WTC11 (cell line): ENCODE data around the gene ZNF628.
A peak's percentile ranks its signal among the peaks of the same experiment; 100 is the strongest.

ENCODE experiments used
- FOXK1 ChIP-seq: sonication (generic); formaldehyde crosslinking; IDR thresholded peaks from 2 replicates; pipeline ENCODE4 v1.8.0; 2022; ENCODE audit warnings: mild to moderate bottlenecking, moderate library complexity, missing genetic modification reagents
- FOXP1 ChIP-seq: sonication (generic); formaldehyde crosslinking; IDR thresholded peaks from 2 replicates; pipeline ENCODE4 v1.8.0; 2022; ENCODE audit warnings: missing genetic modification reagents, mild to moderate bottlenecking, moderate library complexity, borderline replicate concordance
- GABPB1 ChIP-seq: sonication (generic); formaldehyde crosslinking; IDR thresholded peaks from 2 replicates; pipeline ENCODE4 v1.8.1; 2023; ENCODE audit warnings: mild to moderate bottlenecking, missing genetic modification reagents
- NFYB ChIP-seq: sonication (generic); formaldehyde crosslinking; conservative IDR thresholded peaks from 2 replicates; pipeline ENCODE4 v1.8.0; 2022; ENCODE audit warnings: low read depth, missing genetic modification reagents
- SP1 ChIP-seq: sonication (generic); formaldehyde crosslinking; conservative IDR thresholded peaks from 2 replicates; pipeline ENCODE4 v1.8.1; 2022; ENCODE audit warnings: missing genetic modification reagents
- TCF7 ChIP-seq: sonication (generic); formaldehyde crosslinking; IDR thresholded peaks from 2 replicates; pipeline ENCODE4 v1.8.0; 2022; ENCODE audit warnings: mild to moderate bottlenecking, low read depth, missing genetic modification reagents, moderate library complexity
- TEAD4 ChIP-seq: sonication (generic); formaldehyde crosslinking; IDR thresholded peaks from 2 replicates; pipeline ENCODE4 v1.8.0; 2022; ENCODE audit warnings: mild to moderate bottlenecking, missing genetic modification reagents
- ZNF121 ChIP-seq: sonication (generic); formaldehyde crosslinking; IDR thresholded peaks from 2 replicates; pipeline ENCODE4 v1.8.0; 2023; ENCODE audit warnings: missing genetic modification reagents
- TF ChIP-seq, protein P1 (sequence below): fragments of 200-600 bp; IDR thresholded peaks from 2 replicates; pipeline ENCODE4 v1.8.0; 2022; ENCODE audit warnings: antibody characterized with exemption
- TF ChIP-seq, protein P2 (sequence below): fragments of 250-450 bp; sonication (Bioruptor Pico); IDR thresholded peaks from 2 replicates; pipeline ENCODE4 v2.1.2; 2022; ENCODE audit warnings: mild to moderate bottlenecking, moderate library complexity
- TF ChIP-seq, protein P3 (sequence below): sonication (generic); formaldehyde crosslinking; IDR thresholded peaks from 2 replicates; pipeline ENCODE4 v1.8.1; 2023; ENCODE audit warnings: mild to moderate bottlenecking, missing genetic modification reagents, moderate library complexity
- TF ChIP-seq, protein P4 (sequence below): sonication (generic); formaldehyde crosslinking; IDR thresholded peaks from 2 replicates; pipeline ENCODE4 v1.8.0; 2022; ENCODE audit warnings: mild to moderate bottlenecking, missing genetic modification reagents
- TF ChIP-seq, protein P5 (sequence below): sonication (generic); formaldehyde crosslinking; IDR thresholded peaks from 2 replicates; pipeline ENCODE4 v1.8.1; 2022; ENCODE audit warnings: missing genetic modification reagents, borderline replicate concordance
- TF ChIP-seq, protein P6 (sequence below): sonication (generic); formaldehyde crosslinking; IDR thresholded peaks from 2 replicates; pipeline ENCODE4 v1.8.1; 2023; ENCODE audit warnings: mild to moderate bottlenecking, missing genetic modification reagents

DNA sequence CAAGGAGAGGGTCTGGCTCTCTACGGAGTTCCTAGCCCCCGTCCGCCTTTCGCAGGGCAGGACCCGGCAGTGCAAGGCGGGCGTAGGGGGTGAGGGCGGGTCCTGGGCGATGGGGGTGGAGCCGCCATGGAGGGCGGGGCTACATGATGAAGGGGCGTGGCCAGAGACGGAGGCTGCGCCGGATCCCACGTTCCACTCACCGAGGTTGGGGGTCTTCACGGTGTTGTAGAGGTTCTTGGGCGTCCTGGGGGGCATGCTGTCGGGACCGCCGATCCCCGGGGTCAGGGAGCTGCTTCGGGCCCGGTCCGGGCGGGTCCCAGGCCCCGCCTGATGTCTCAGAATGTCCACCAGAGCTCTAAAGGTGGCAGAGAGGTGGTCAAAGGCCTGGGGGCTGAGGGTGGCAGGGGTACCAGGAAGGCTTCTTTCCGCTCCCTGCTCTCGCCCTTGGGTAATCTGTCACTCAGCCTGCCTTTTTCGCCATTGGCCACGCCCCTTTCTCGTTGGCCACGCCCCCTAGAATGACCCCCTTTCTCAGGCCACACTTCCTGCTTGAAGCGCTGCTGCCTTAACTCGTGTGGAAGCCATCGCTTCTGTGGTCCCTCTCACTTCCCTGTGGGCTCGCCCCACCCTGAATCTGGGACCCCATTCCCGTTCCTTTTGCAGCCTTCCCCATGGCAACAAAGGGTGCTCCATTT is 35.9 kb upstream of the ZNF628 start:
- TF ChIP-seq, protein P1, sequence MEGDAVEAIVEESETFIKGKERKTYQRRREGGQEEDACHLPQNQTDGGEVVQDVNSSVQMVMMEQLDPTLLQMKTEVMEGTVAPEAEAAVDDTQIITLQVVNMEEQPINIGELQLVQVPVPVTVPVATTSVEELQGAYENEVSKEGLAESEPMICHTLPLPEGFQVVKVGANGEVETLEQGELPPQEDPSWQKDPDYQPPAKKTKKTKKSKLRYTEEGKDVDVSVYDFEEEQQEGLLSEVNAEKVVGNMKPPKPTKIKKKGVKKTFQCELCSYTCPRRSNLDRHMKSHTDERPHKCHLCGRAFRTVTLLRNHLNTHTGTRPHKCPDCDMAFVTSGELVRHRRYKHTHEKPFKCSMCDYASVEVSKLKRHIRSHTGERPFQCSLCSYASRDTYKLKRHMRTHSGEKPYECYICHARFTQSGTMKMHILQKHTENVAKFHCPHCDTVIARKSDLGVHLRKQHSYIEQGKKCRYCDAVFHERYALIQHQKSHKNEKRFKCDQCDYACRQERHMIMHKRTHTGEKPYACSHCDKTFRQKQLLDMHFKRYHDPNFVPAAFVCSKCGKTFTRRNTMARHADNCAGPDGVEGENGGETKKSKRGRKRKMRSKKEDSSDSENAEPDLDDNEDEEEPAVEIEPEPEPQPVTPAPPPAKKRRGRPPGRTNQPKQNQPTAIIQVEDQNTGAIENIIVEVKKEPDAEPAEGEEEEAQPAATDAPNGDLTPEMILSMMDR = no peak
- TF ChIP-seq TCF7 (CRISPR knock-in tag) (no peak), TEAD4 (no peak), FOXK1 (no peak), ZNF121 (CRISPR knock-in tag) (no peak), FOXP1 (CRISPR knock-in tag) (no peak), SP1 (CRISPR knock-in tag) (peak; percentile 42), NFYB (CRISPR knock-in tag) (no peak), GABPB1 (no peak)
- TF ChIP-seq, protein P2, sequence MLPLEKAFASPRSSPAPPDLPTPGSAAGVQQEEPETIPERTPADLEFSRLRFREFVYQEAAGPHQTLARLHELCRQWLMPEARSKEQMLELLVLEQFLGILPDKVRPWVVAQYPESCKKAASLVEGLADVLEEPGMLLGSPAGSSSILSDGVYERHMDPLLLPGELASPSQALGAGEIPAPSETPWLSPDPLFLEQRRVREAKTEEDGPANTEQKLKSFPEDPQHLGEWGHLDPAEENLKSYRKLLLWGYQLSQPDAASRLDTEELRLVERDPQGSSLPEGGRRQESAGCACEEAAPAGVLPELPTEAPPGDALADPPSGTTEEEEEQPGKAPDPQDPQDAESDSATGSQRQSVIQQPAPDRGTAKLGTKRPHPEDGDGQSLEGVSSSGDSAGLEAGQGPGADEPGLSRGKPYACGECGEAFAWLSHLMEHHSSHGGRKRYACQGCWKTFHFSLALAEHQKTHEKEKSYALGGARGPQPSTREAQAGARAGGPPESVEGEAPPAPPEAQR (CRISPR knock-in tag) = no peak
- TF ChIP-seq, protein P3, sequence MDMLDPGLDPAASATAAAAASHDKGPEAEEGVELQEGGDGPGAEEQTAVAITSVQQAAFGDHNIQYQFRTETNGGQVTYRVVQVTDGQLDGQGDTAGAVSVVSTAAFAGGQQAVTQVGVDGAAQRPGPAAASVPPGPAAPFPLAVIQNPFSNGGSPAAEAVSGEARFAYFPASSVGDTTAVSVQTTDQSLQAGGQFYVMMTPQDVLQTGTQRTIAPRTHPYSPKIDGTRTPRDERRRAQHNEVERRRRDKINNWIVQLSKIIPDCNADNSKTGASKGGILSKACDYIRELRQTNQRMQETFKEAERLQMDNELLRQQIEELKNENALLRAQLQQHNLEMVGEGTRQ = no peak
- TF ChIP-seq, protein P4, sequence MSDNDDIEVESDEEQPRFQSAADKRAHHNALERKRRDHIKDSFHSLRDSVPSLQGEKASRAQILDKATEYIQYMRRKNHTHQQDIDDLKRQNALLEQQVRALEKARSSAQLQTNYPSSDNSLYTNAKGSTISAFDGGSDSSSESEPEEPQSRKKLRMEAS = no peak
- TF ChIP-seq, protein P5, sequence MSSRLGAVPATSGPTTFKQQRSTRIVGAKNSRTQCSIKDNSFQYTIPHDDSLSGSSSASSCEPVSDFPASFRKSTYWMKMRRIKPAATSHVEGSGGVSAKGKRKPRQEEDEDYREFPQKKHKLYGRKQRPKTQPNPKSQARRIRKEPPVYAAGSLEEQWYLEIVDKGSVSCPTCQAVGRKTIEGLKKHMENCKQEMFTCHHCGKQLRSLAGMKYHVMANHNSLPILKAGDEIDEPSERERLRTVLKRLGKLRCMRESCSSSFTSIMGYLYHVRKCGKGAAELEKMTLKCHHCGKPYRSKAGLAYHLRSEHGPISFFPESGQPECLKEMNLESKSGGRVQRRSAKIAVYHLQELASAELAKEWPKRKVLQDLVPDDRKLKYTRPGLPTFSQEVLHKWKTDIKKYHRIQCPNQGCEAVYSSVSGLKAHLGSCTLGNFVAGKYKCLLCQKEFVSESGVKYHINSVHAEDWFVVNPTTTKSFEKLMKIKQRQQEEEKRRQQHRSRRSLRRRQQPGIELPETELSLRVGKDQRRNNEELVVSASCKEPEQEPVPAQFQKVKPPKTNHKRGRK = no peak
- TF ChIP-seq, protein P6, sequence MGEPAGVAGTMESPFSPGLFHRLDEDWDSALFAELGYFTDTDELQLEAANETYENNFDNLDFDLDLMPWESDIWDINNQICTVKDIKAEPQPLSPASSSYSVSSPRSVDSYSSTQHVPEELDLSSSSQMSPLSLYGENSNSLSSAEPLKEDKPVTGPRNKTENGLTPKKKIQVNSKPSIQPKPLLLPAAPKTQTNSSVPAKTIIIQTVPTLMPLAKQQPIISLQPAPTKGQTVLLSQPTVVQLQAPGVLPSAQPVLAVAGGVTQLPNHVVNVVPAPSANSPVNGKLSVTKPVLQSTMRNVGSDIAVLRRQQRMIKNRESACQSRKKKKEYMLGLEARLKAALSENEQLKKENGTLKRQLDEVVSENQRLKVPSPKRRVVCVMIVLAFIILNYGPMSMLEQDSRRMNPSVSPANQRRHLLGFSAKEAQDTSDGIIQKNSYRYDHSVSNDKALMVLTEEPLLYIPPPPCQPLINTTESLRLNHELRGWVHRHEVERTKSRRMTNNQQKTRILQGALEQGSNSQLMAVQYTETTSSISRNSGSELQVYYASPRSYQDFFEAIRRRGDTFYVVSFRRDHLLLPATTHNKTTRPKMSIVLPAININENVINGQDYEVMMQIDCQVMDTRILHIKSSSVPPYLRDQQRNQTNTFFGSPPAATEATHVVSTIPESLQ (CRISPR knock-in tag) = no peak
